ENCODE measurements around the gene MME.

MME gene

DNA sequence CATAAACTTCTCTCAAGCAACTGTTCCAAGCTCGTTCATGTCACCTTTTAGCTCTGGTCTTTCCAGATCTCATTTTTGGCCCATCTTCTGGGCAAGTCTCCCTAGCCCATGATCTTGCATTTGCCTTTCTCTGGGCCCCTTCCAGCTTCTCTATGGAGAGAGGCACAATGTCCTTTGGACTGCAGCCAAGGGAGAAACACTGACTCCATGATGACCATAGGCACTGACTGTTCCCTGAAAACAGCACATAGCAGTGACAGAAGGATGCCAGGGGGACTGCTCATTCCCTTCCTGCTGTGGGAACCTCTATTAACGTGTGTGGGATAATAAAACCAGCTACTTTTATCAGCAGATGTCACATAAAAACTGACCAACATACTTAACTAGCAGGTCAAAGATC is 153.1 kb downstream of the MME start:
- H3K9ac ChIP-seq (ENCODE audit: low read depth, low read length), result no peak overlapping the region
- H3K27ac ChIP-seq (ENCODE audit: low read depth, low read length), result no peak overlapping the region
- no peaks in the 10 kb centered on the region for H3K4me1 ChIP-seq (ENCODE audit: control insufficient read depth, insufficient read depth, low read length)
- no peaks in the 10 kb centered on the region for H3K27me3 ChIP-seq (ENCODE audit: control insufficient read depth, insufficient read depth, low read length)
- no peaks in the 10 kb centered on the region for H3K36me3 ChIP-seq (ENCODE audit: control insufficient read depth, insufficient read depth, low read length)
- no peak overlapping the region for H3K4me3 ChIP-seq (ENCODE audit: low read depth, low read length)
- H3K9me3 ChIP-seq (ENCODE audit: control insufficient read depth, insufficient read depth, low read length), result no peaks in the 10 kb centered on the region

Data from HUES48 (cell line).